WERI-Rb-1 (cell line): Measurements from ENCODE around the gene ARMC2.

Experiments
- DNase-seq: peaks from one replicate; pipeline ENCODE4 v3.0.0-alpha.2; 2020
- H3K27ac ChIP-seq: fragments of 250-450 bp; sonication (Bioruptor Pico); 2 replicates; pipeline ENCODE4 v1.5.1; 2020; ENCODE audit warnings: mild to moderate bottlenecking, moderate library complexity
- H3K27me3 ChIP-seq: fragments of 250-450 bp; sonication (Bioruptor Pico); 2 replicates; pipeline ENCODE4 v1.5.1; 2021; ENCODE audit warnings: mild to moderate bottlenecking, low read depth, moderate library complexity; ENCODE audit not compliant: insufficient read depth, severe bottlenecking
- H3K36me3 ChIP-seq: fragments of 250-450 bp; sonication (Bioruptor Pico); 2 replicates; pipeline ENCODE4 v1.5.1; 2020; ENCODE audit warnings: mild to moderate bottlenecking, moderate library complexity
- H3K4me3 ChIP-seq: 2 replicates; pipeline ENCODE4 v1.5.1; 2011; ENCODE audit warnings: low read depth, mild to moderate bottlenecking, control low read depth, low read length
- H3K9me3 ChIP-seq: fragments of 250-450 bp; sonication (Bioruptor Pico); 2 replicates; pipeline ENCODE4 v1.5.1; 2021; ENCODE audit warnings: mild to moderate bottlenecking, moderate library complexity; ENCODE audit not compliant: severe bottlenecking
- CTCF ChIP-seq: IDR thresholded peaks from 2 replicates; pipeline ENCODE4 v1.5.1; 2011; ENCODE audit warnings: low read depth, mild to moderate bottlenecking, control low read depth, inconsistent platforms, low read length

Gene ARMC2

GRCh38 chr6:108869876-108870275 is 21.7 kb downstream of the ARMC2 start:
- Histone ChIP-seq H3K36me3 (no peaks in the 10 kb centered on the region), H3K9me3 (no peaks in the 10 kb centered on the region), H3K27ac (no peak overlapping the region), H3K27me3 (no peaks in the 10 kb centered on the region), H3K4me3 (no peak overlapping the region)
- TF ChIP-seq CTCF: no peak
- no peak for DNase-seq

- no peak overlapping the region for H3K27ac ChIP-seq
- no peaks in the 10 kb centered on the region for H3K27me3 ChIP-seq
- no peak for TF ChIP-seq CTCF
- DNase-seq: no peak
- H3K36me3 ChIP-seq: no peaks in the 10 kb centered on the region
- H3K4me3 ChIP-seq: no peak overlapping the region
- no peaks in the 10 kb centered on the region for H3K9me3 ChIP-seq
These were observed 22.1 kb downstream of the ARMC2 start for GRCh38 chr6:108870357-108870756.

- no peak for TF ChIP-seq CTCF
- Histone ChIP-seq H3K9me3 (no peaks in the 10 kb centered on the region), H3K36me3 (no peaks in the 10 kb centered on the region), H3K4me3 (no peak overlapping the region), H3K27ac (no peak overlapping the region), H3K27me3 (no peaks in the 10 kb centered on the region)
- no peak for DNase-seq
These were observed 23.9 kb downstream of the ARMC2 start for GRCh38 chr6:108872141-108872557.

- no peak overlapping the region for H3K27ac ChIP-seq
- no peak for DNase-seq
- no peaks in the 10 kb centered on the region for H3K27me3 ChIP-seq
- no peak overlapping the region for H3K4me3 ChIP-seq
- no peaks in the 10 kb centered on the region for H3K9me3 ChIP-seq
- H3K36me3 ChIP-seq: no peaks in the 10 kb centered on the region
- no peak for TF ChIP-seq CTCF
These were observed 24.4 kb downstream of the ARMC2 start for GRCh38 chr6:108872575-108872974.

GRCh38 chr6:108873251-108873650 is 25.0 kb downstream of the ARMC2 start:
- no peak for TF ChIP-seq CTCF
- no peak for DNase-seq
- Histone ChIP-seq H3K9me3 (no peaks in the 10 kb centered on the region), H3K27me3 (no peaks in the 10 kb centered on the region), H3K27ac (no peak overlapping the region), H3K36me3 (no peaks in the 10 kb centered on the region), H3K4me3 (no peak overlapping the region)

- H3K27me3 ChIP-seq: no peaks in the 10 kb centered on the region
- DNase-seq: no peak
- H3K4me3 ChIP-seq: no peak overlapping the region
- no peak for TF ChIP-seq CTCF
- H3K9me3 ChIP-seq: no peaks in the 10 kb centered on the region
- H3K27ac ChIP-seq: no peak overlapping the region
- no peaks in the 10 kb centered on the region for H3K36me3 ChIP-seq
These were observed 25.7 kb downstream of the ARMC2 start for GRCh38 chr6:108873971-108874370.
